PFSK-1 (cell line): ENCODE measurements around the gene CYTIP.

Source experiments
- FOXP2 ChIP-seq: optimal IDR thresholded peaks from 2 replicates; pipeline ENCODE3; 2011; ENCODE audit warnings: borderline replicate concordance, control low read depth, inconsistent platforms; ENCODE audit not compliant: insufficient read depth; ENCODE audit errors: extremely low read length, extremely low read depth
- POLR2AphosphoS5 ChIP-seq: IDR thresholded peaks from 2 replicates; pipeline ENCODE4 v1.6.1; 2012; ENCODE audit warnings: low read depth, mild to moderate bottlenecking, control low read depth, low read length, moderate library complexity
- REST ChIP-seq, 2 experiments: IDR thresholded peaks; 2 replicates each; pipeline versions ENCODE4 v1.6.1 to v1.8.0; 2011 to 2012; ENCODE audit warnings: low read depth in 2 of 2, low read length in 2 of 2, control low read depth in 1 of 2, inconsistent platforms in 1 of 2, mild to moderate bottlenecking in 1 of 2, moderate library complexity in 1 of 2; ENCODE audit not compliant: insufficient read depth in 1 of 2
- SIN3A ChIP-seq: IDR thresholded peaks from 2 replicates; pipeline ENCODE4 v1.6.1; 2012; ENCODE audit warnings: mild to moderate bottlenecking, low read length, moderate library complexity, borderline replicate concordance; ENCODE audit not compliant: insufficient read depth
- TAF1 ChIP-seq: IDR thresholded peaks from 2 replicates; pipeline ENCODE4 v1.6.1; 2012; ENCODE audit warnings: low read length, control low read depth, borderline replicate concordance; ENCODE audit not compliant: insufficient read depth

The CYTIP gene

GRCh38 chr2:157413326-157414035 lies 30.4 kb downstream of the CYTIP start:
- TF ChIP-seq REST (IDR thresholded peaks at IDR 0.05; ENCODE audit: insufficient read depth in 1 of 2, low read depth in 2 of 2, low read length in 2 of 2) (no peak), POLR2AphosphoS5 (no peak), TAF1 (no peak), SIN3A (no peak), FOXP2 (no peak)

- TF ChIP-seq TAF1 (no peak), SIN3A (no peak), FOXP2 (no peak), REST (IDR thresholded peaks at IDR 0.05; ENCODE audit: insufficient read depth in 1 of 2, low read depth in 2 of 2, low read length in 2 of 2) (no peak), POLR2AphosphoS5 (no peak)
These were observed 32.1 kb downstream of the CYTIP start for GRCh38 chr2:157411624-157412336.

GRCh38 chr2:157404363-157404762 lies 39.5 kb downstream of the CYTIP start:
- TF ChIP-seq POLR2AphosphoS5, result no peak
- TF ChIP-seq TAF1, result no peak
- TF ChIP-seq REST (IDR thresholded peaks at IDR 0.05; ENCODE audit: insufficient read depth in 1 of 2, low read depth in 2 of 2, low read length in 2 of 2), result no peak
- no peak for TF ChIP-seq FOXP2
- no peak for TF ChIP-seq SIN3A

GRCh38 chr2:157395811-157396210 lies 48.1 kb downstream of the CYTIP start:
- TF ChIP-seq POLR2AphosphoS5, result no peak
- no peak for TF ChIP-seq SIN3A
- no peak for TF ChIP-seq REST (IDR thresholded peaks at IDR 0.05; ENCODE audit: insufficient read depth in 1 of 2, low read depth in 2 of 2, low read length in 2 of 2)
- no peak for TF ChIP-seq FOXP2
- TF ChIP-seq TAF1, result no peak
